UCSD-AML1 (cell line): ENCODE data around the gene FNDC11.
"Not testable (repeated sequence)": the region's sequence is repeated elsewhere in the genome, so short reads cannot be mapped to it uniquely, and the experiment has no call there.

ENCODE experiments used
- DNase-seq: peaks from one replicate; lab custom pipeline; 2025; ENCODE audit not compliant: unreplicated experiment; lab: John Stamatoyannopoulos, UW

Gene FNDC11

DNA sequence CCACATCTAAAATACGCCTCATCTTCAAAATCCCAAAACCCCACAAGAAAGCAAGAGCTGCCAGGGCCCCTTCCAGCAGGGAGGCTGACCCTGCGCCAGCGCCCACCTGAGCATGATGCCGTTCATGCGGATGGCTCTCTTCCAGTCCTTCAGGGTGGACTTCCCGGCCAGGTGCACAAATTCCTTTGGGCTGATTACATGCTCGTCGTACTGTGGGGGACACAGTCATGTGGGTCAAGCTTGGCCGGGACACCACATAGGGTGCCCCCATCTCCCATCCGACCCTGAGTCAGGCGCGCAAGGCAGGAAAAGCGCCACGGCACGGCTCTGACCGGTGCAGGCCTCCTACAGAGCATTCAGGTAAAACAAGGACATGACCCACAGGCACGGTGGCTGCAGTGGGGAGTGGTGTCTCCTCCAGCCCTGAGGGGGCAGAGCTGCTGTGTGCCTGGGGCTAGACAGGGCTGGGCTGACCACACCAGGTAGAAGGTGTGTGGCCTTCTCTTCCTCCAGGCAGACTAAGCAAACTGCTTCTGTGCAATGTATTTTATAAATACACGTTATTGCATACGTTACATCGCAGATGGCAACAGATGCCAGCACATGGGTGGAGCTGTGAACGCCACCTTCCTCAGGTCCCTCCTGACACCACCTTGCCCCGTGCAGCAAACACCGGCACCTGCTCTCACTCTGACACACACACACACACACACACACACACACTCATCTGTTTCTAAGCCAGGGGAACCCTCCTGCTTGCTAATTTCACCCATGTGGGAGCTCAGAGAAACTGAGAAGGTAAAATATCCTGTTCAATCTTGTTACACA, 43.9 kb downstream of the FNDC11 start:
- no peak for DNase-seq

DNA sequence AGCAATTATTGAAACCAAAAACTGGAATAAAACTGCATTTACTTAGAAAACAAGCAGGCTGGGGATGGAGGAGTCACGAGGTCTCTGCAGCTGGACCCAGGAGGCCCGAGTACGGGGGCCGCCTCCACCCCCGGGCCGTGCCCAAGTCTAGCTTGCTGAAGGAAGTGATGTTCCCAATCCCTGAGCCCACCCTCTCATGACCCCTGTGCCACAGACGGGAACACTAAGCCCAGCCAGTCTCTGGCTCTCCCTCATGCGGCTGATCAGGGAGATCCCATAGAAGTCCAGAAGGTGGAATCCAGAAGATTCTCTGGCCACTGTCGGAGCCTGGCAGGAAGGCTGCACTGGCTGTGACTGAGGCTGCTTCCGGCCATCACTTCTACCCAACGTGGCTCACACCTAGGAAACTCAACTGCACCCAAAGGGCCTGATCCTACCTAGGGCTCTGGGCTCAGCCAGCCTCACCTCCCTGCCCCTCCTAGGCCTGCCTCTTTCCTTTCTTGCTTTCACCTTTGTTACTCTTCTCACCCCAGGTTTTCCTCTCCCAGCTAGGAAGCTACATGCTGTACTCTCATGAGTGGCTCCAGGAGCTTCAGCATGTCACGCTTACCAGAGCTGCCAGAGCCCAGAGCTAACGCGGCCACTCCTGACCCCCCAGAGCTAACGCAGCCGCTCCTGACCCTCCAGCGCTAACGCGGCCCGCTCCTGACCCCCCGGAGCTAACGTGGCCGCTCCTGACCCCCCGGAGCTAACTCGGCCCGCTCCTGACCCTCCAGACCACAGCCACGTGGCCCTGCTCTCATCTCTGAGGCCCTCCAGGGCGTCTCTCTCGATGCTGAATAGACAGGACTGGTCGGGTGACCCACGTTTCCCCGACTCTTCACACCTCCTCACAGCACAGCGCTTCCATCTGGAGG, 44.8 kb downstream of the FNDC11 start:
- DNase-seq: no peak

DNA sequence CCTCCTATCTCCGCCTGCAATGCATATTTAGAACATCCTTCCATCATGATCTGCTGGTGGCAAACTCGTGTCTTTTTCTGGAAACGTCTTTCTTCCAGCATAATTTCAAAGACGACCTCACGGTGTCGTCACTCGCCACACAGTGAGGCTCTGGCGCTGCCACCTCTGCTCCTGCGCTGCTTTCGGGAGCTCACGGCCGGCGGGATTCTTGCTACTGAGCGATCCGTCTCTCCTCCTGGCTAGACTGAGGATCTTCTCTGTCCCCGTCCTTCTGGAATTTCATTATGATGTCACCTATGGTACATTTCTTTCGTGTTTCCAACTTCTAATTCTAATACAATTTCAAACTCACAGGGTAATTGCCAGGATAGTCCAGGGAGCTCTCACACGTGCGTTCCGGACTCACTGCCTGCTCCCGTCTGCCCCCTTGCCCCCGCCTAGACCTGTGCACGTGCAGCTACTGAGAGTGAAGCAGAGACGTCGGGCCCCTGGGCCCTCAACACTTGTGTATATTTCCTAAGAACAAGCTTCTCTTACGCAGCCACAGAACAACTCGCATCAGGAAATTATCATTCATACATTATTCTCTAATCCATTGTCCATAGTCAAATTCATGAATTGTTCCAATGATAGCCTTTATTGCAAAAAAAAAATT, 45.6 kb downstream of the FNDC11 start:
- no peak for DNase-seq

DNA sequence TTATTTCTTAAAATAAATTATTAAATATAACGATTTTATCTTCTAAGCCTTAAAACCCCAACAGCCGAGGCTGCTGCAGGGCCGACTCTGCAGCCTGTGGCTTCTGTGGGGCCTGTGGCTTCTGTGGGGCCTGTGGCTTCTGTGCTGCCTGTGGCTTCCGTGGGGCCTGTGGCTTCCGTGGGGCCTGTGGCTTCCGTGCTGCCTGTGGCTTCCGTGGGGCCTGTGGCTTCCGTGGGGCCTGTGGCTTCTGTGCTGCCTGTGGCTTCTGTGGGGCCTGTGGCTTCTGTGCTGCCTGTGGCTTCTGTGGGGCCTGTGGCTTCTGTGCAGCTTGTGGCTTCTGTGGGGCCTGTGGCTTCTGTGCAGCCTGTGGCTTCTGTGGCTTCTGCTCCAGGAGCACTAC, 47.7 kb downstream of the FNDC11 start:
- DNase-seq: not testable (repeated sequence)

DNA sequence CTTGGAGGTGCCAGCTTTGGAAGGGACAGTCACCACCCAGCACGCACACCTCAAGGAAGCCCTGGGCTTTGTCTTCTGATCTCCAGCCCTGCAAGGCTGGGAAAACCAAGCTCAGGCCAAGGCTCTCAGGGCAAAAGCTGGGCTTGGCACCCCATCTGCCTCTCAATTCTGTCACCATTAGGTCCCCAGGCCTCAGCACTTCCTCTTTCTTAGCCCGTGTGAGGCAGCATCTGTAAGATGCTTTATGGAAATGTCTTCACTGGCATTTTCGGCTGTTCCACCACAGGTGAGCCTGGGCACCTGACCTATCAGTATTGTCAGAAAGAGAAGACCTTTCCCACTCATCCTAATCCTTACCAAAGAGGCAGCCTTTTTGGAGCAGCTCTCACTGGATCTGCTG, 48.4 kb downstream of the FNDC11 start:
- DNase-seq: no peak
